Activated CD4-positive, alpha-beta T cell treated with anti-CD3 and anti-CD28 coated beads, Interleukin-2, amount 50 U/mL, for 1 hour (primary cell): ENCODE results near the gene PKD1L1.
"Not testable (repeated sequence)": the region's sequence is repeated elsewhere in the genome, so short reads cannot be mapped to it uniquely, and the experiment has no call there.

Experiments used
- DNase-seq: peaks from one replicate; pipeline ENCODE4 v3.0.0-alpha.2; 2020

Gene PKD1L1

GRCh38 chr7:47957156-47957555 is 8.9 kb upstream of the PKD1L1 start:
- no peak for DNase-seq

GRCh38 chr7:47956220-47956619 is 8.0 kb upstream of the PKD1L1 start:
- DNase-seq, result no peak

GRCh38 chr7:47954231-47954911 is 6.1 kb upstream of the PKD1L1 start:
- DNase-seq, result no peak

- no peak for DNase-seq
Measured at GRCh38 chr7:47953822-47954221, 5.6 kb upstream of the PKD1L1 start.

GRCh38 chr7:47952224-47952623 is 4.0 kb upstream of the PKD1L1 start:
- no peak for DNase-seq

GRCh38 chr7:47951374-47951773 is 3.1 kb upstream of the PKD1L1 start:
- DNase-seq, result no peak

GRCh38 chr7:47950714-47951113 is 2.4 kb upstream of the PKD1L1 start:
- DNase-seq, result no peak

GRCh38 chr7:47949703-47950102 is 1.4 kb upstream of the PKD1L1 start:
- no peak for DNase-seq

- no peak for DNase-seq
Measured at GRCh38 chr7:47947355-47947749, 914 bp downstream of the PKD1L1 start.

GRCh38 chr7:47946581-47947354 is 1.5 kb downstream of the PKD1L1 start:
- DNase-seq, result no peak

- DNase-seq, result peak; percentile 76
Measured at GRCh38 chr7:47945261-47946015, 2.8 kb downstream of the PKD1L1 start.

GRCh38 chr7:47944536-47945260 is 3.6 kb downstream of the PKD1L1 start:
- DNase-seq, result no peak

- no peak for DNase-seq
Measured at GRCh38 chr7:47943676-47944474, 4.4 kb downstream of the PKD1L1 start.

GRCh38 chr7:47942651-47943050 is 5.6 kb downstream of the PKD1L1 start:
- DNase-seq, result not testable (repeated sequence)

GRCh38 chr7:47942132-47942531 is 6.1 kb downstream of the PKD1L1 start:
- no peak for DNase-seq

- DNase-seq, result no peak
Measured at GRCh38 chr7:47941136-47941844, 7.0 kb downstream of the PKD1L1 start.

GRCh38 chr7:47940088-47941013 is 7.9 kb downstream of the PKD1L1 start:
- DNase-seq, result no peak

- DNase-seq, result no peak
Measured at GRCh38 chr7:47939425-47940036, 8.7 kb downstream of the PKD1L1 start.

GRCh38 chr7:47938574-47939165 is 9.6 kb downstream of the PKD1L1 start:
- no peak for DNase-seq
